NCI-H510A (cell line): Measurements from ENCODE around the gene ANO10.
"Not testable (repeated sequence)": the region's sequence is repeated elsewhere in the genome, so short reads cannot be mapped to it uniquely, and the experiment has no call there.

Source experiments
- DNase-seq: peaks from one replicate; lab custom pipeline; 2025; lab: John Stamatoyannopoulos, UW

Gene ANO10

DNA sequence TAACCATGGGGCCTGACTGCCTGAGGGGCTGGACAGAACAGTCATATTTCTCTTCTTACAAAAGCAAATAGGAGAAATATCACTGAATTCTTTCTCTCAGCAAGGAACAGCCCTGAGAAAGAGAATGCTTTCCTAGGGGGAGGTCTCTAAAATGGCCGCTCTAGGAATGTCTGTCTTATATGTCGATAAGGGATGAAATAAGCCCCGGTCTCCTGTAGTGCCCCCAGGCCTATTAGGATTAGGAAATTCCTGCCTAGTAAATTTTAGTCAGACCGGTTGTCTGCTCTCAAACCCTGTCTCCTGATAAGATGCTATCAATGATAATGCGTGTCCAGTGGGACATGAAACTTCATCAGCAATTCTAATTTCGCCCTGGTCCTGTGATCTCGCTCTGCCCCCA is 103.3 kb downstream of the ANO10 start:
- DNase-seq = not testable (repeated sequence)

DNA sequence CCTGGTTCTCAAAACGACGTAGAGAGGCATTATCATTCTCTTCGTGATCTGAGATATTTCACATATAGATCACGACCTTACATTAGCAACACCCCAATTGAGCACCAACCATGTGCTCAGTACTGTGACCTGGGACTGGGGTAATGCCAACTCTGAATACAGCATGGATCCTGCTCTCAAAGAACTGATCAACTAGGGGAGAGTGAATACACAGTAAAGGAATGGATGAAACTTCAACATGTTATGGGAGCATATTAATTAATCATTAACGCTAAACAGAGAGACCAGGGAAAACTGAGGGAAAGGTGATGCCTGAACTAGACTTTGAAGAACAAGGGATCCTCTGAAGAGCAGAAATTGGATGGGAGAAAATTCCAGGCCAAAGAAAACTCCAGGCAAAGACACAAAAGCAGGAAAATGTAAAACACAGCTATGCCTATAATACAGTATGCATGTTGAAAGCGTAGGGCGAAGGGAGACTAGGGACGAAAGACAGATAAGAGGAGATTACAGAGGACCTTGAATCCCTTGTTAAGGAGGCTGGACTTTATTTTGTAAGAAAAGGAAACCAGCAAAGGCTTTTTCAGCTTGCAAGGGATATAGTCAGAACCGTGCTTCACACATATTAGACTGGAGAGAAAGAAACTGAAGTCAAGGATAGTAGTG is 105.7 kb downstream of the ANO10 start:
- DNase-seq = no peak

DNA sequence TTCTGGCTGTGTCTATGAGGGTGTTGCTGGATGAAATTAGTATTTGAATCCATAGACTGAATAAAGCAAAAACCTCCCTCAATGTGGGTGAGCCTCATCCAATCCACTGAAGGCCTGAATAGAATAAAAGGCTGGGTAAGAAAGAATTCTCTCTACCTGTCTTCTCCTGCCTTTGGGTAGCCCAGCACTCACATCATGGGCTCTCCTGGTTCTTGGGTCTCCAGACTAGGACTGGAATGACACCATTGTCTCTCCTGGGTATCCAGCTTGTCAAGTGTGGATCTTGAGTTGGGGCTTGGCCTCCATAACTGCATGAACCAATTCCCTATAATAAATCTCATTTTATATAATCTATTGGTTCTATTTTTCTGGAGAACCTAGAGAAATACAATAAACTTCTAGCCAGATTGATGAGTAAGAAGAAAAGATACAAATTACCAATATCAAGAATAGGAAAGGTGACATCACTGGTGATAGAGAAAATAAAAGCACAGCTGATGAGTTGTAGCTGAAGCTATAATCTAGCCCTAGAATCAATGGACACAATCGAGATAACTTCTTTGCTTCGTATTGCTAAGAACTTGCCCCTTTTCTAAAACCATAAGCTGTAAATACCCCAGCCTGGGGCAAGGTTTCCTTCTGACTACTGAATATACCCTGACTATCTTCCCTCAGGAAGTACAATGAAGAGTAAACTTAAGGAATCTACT is 106.4 kb downstream of the ANO10 start:
- no peak for DNase-seq

DNA sequence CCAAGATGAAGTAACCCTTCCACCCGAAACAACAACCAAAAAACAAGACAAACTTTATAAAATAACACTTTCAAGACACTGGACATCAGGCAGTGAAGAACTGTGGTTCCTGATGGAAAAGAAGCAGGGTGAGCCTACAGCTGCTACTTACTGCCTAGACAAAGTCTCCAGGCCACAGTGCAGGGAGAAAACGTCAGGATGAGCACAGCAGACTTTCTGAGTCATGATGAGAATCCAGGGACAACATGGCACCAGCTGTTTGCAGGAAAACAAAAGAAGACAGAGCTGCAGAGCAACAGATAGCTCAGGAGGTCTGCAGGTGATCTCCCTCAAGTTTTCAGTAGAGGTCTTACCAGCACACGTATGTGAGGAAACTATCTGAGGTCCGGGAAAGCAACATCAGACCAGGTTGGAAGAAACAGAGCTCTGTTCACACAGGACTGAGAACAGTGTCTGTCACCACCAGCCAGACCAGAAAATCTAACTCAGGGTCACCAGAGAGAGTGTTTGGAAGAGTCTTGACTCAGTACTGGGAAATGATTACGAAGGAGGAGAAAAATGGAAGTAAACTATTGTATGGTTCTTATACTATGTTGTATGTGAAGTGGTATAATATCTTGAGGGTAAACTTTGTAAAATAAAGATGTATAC is 108.9 kb downstream of the ANO10 start:
- DNase-seq = no peak

DNA sequence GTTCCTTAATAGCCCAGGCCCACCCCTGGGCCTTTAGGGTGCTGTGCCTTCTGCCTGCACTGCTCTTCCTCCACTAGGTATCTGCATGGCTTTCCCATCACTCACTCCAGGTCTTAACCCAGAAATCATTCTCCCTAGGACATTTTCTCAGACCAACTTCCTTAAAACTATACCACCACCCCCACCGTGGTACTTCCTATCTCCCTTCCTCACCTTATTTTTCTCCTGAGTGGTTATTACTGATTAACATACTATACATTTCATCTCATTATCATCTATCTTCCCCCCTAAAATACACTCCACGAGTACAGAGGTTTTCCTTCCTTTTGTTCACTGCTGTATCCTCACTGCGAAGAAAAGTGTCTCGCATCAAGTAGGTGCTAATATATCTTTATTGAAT is 115.2 kb downstream of the ANO10 start:
- no peak for DNase-seq

DNA sequence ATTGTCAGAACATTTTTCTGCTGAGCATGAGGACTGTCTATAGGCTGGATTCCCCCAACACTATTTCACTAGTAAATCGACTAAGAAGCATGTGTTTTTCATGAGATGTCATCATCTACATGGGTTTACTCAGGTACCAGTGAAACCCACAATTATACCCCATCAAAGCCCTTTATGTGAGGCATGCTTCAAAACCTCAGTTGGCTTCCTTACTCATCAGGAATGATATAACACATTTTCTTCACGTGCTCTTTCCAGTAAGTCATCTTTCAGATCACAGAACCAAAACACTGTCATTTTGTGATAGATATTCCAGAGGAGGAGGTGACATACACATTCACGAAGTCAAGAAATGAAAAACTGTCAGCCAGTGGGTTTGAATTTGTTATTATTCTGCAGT is 116.5 kb downstream of the ANO10 start:
- DNase-seq = no peak

GRCh38 chr3:43503067-43503728 is 118.6 kb downstream of the ANO10 start:
- DNase-seq = no peak

- no peak for DNase-seq
Observed at GRCh38 chr3:43499256-43499655, 122.6 kb downstream of the ANO10 start.

GRCh38 chr3:43497905-43498365 is 123.9 kb downstream of the ANO10 start:
- no peak for DNase-seq

- no peak for DNase-seq
Observed at GRCh38 chr3:43497422-43497821, 124.4 kb downstream of the ANO10 start.

DNA sequence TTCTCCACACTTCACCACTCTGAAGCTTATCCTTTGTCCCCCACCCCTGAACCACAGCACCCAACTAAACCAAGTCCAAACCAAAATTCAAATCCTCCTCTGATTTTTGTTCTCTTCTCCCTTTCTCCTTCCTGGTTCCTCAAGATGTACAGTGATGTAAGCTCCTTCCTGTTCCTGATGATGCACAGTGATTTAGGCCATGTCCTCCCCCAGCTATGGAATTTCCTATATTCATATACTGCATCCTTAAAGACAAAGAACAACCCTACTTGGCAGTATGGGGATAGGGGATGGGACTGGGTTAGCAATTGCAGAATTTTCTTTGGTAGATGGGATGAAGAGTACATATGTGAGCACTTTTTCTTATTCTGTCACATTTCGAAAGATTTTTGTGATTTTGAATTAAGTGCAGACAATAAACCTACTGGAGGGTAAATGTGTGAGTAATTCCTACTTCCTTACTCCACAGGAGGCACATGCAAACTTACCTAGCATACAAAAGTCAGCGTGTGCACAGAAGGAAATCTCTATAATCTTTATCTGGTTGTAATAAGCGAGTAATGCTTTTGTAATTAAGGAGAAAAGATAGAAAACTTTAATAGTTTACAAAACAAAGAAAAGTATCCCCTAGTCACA is 125.0 kb downstream of the ANO10 start:
- no peak for DNase-seq

- DNase-seq = not testable (repeated sequence)
Observed at GRCh38 chr3:43492932-43493331, 128.9 kb downstream of the ANO10 start.

- DNase-seq = not testable (repeated sequence)
Observed at GRCh38 chr3:43491807-43492206, 130.0 kb downstream of the ANO10 start.

DNA sequence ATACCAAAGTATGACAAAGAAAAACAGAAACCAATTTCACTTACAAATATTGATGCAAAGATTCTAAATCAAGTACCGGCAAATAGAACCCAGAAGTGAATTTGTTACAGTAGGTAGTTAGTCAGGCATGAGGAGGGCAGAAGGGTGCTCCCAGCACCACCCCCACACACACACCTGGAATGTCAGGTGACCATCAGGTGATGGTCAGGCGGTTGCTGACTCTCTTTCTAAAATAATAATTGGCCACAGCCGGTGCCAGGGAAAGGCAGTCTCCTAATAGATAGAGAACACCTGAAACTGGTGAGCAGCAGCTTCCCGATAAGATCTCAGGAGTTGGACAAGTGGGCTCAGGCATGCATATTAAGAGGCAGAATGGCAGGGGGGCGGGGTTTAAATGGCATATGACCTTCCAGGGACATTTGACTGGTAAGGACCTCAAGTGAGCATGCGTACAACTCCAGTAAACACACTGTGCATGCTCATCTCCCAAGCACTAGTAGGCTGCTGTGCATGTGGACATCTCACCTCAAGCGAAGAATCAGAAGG is 131.1 kb downstream of the ANO10 start:
- DNase-seq = no peak

- DNase-seq = no peak
Observed at GRCh38 chr3:43489930-43490329, 131.9 kb downstream of the ANO10 start.

DNA sequence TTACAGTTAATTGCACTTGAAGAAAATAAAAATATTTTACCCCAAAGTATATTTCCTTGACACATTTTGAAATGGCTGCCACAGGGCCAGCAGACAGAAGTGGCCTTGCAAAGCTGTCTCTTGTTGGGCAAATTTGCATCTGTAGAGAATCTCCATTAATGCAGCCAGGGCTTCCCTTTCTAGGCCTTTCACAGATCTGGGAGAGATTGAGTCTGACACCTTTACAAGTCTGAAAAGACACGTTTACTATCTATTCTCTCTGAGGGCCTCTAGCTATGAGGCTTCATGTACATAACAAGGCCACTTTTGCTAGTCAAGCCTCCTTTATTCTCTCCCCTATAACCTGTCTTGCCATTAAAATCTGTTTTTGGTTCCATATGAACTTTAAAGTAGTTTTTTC is 135.9 kb downstream of the ANO10 start:
- no peak for DNase-seq

DNA sequence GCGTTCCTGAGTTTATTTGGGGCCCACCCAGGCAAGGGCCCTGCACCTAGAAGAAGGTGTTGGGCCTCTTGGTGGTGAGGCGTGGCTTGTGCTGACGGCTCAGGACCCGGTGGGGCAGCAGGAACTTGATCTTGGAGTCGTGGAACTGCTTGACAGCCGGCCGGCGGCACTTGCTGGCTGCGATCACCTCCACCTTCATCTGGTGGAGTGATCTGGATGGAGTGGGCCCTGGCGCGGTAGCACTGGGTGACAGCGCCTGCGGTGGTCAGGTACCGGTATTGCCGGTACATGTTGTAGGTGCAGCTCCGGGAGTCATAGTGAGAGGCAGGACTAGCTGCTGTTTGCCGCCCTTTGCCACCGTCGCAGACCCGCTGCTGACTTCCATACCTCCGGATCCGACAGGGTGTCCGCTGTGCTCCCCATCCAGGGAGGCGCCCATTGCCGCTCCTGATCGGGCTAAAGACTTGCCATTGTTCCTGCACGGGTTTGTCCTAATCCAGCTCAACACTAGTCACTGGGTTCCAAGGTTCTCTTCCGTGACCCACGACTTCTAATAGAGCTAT is 136.8 kb downstream of the ANO10 start:
- DNase-seq = no peak

DNA sequence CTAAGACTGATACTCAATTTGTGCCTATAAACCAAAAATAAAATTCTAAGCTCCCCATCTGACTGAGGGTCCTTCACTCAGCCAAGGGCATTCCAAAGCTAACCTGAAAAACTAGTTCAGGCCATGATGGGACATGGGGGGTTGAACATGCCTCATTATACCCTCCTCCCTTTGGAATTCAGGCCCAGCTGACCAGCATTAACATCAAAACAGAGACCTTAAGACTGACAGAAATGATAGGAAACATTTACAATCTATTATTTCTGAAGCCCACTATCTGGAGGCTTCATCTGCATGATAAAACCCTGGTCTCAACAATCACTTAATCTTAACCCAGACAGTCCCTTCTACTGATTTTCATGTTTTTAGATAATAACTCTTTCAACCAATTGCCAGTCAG is 140.4 kb downstream of the ANO10 start:
- no peak for DNase-seq

DNA sequence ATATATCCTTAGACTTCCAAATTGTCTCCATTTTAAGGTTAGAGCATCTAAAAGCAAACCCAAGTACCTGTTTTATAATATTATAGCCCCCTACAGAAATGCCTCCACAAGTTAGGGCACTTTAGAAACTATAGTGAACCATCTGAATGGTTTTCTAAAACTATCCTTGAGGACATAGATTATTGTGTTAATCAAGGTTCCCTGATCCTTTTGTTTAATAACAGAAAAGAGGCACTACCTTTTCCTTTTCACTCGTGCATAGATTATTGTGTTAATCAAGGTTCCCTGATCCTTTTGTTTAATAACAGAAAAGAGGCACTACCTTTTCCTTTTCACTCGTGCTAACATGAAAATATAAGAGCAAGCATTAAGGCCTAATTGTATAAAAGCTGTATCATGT is 143.0 kb downstream of the ANO10 start:
- DNase-seq = not testable (repeated sequence)

GRCh38 chr3:43478118-43478785 is 143.6 kb downstream of the ANO10 start:
- DNase-seq = no peak

GRCh38 chr3:43477600-43477999 is 144.2 kb downstream of the ANO10 start:
- DNase-seq = no peak
